ENCODE measurements around the gene CD300E.
"Not testable (repeated sequence)": the region's sequence is repeated elsewhere in the genome, so short reads cannot be mapped to it uniquely, and the experiment has no call there.

Gene CD300E

GRCh38 chr17:74591503-74591902, 32.0 kb downstream of the CD300E start:
- H3K27ac ChIP-seq: no peak overlapping the region
- TF ChIP-seq CTCF (conservative IDR thresholded peaks at IDR 0.05): no peak

DNA sequence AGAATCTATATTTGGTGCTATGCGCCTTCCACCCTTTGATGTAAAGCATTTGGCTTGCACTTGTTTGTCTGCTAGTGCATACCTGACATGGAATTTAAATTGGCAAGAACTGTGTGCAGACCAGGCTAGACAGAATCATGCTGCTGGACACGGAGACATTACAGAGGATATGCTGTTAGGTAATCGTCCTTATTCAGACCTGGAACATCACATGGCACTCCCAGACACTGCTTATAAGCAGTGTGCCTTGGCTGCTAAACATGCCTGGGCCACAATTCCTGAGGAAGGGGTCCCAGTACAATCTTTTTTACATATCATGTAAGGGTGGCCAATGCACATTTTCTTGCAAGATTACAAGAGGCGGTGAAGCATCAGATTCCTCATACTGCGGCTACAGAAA, 37.8 kb downstream of the CD300E start:
- no peak overlapping the region for H3K27ac ChIP-seq
- no peak for TF ChIP-seq CTCF (conservative IDR thresholded peaks at IDR 0.05)

GRCh38 chr17:74584292-74585060, 39.1 kb downstream of the CD300E start:
- no peak for TF ChIP-seq CTCF (conservative IDR thresholded peaks at IDR 0.05)
- no peak overlapping the region for H3K27ac ChIP-seq

DNA sequence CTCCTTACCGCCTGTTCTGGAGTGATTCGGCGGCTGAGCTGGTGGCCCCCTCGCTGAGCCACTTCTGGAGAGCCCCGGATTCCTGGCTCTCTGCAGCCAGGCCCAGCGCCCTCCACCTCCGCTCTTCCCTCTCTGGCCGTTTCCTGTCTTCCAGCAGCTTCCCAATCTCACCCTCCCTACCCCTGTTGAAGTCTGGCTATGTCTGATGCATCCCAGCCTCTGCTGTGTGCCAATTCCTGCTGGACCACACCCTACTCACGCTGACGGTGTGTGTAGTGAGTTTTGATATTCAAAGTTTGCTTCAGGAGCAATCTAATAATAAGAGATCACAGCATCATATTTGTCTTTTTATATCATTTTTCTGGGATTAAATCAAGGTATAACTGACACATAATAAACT, 40.9 kb downstream of the CD300E start:
- TF ChIP-seq CTCF (conservative IDR thresholded peaks at IDR 0.05): no peak
- no peak overlapping the region for H3K27ac ChIP-seq

DNA sequence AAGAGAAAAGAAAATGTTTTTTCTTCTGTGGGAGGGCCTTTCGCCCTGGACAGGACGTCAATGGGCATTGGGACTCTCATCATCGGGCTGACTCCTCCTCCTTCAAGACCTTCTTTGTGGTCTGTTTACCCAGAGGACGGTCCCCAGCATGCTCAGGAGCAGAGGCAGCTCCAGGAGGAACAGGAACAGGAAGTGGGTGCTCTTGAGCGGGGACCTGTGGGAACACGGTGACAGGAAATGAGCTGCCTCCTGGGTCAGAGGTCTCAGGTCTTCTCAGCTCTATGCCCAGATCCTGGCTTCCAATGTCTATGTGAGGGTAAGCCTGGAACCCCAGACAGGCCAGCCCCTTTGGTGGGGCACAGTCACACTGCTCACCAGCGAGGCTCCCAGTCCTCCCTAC, 43.6 kb downstream of the CD300E start:
- H3K27ac ChIP-seq: no peak overlapping the region
- no peak for TF ChIP-seq CTCF (conservative IDR thresholded peaks at IDR 0.05)

GRCh38 chr17:74578979-74579378, 44.6 kb downstream of the CD300E start:
- H3K27ac ChIP-seq: no peak overlapping the region
- no peak for TF ChIP-seq CTCF (conservative IDR thresholded peaks at IDR 0.05)

DNA sequence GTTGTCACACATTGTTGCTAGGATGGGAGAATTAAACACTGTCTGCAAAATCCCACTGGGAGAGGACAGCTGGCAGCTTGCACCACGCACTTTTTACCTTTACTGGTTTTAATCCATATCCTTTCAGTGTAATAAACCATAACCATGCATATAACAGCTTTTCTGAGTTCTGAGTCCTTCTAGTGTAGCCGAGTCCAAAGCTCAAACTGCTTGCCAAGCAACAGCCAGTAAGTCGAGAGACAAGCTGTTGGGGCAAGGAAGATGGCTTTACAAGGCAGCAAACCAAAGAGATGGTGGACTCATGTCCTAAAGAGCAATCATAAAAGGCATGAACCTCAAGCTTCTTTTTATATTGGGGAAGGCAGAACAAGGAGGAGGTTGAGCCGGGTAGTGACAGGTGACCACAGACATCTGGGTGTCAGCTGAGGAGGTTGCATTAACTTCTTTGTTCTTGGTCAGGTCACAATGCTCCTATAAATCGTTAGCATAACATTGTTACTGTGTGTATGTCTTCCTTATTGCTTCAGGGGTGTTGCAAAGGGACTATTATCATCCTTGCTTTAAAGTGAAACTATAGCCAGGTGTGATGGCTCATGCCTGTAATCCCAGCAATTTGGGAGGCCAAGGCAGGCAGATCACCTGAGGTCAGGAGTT, 48.9 kb downstream of the CD300E start:
- no peak for TF ChIP-seq CTCF (conservative IDR thresholded peaks at IDR 0.05)
- no peak overlapping the region for H3K27ac ChIP-seq

- not testable (repeated sequence) for H3K27ac ChIP-seq
These were observed 49.9 kb downstream of the CD300E start for GRCh38 chr17:74573635-74574034.
